H1 (cell line): Measurements from ENCODE around the gene GNB1L. TPM values are rescaled to one million over a fixed set of nuclear protein-coding genes. Genes with fewer than 3 reads are reported as not detected.

ENCODE experiments used
- CTCF ChIA-PET: fragments of 300-600 bp; sonication (Branson Sonifier 250); formaldehyde crosslinking; loops from one replicate; lab custom pipeline; 2021; ENCODE audit not compliant: partially characterized antibody; lab: Charles Lee
- POLR2A ChIA-PET: fragments of 300-600 bp; sonication (Branson Sonifier 250); formaldehyde crosslinking; loops from one replicate; lab custom pipeline; 2021; ENCODE audit warnings: inconsistent platforms; ENCODE audit not compliant: partially characterized antibody; lab: Charles Lee
- DNase-seq, 2 experiments: peaks; one replicate each; pipeline versions ENCODE4 v3.0.0 to v3.0.0-alpha.2; 2010 to 2022; ENCODE audit warnings: low spot score in 2 of 2, low read depth in 1 of 2, mixed read lengths in 1 of 2
- FAIRE-seq: peaks from 2 replicates; lab custom pipeline; 2011; peaks lifted over from hg19 to GRCh38; lab: Jason Lieb, UNC
- H2AFZ ChIP-seq: 2 replicates; pipeline ENCODE4 v1.8.1; 2012; ENCODE audit warnings: low read length, inconsistent platforms
- H2AK5ac ChIP-seq: 2 replicates; pipeline ENCODE4 v1.6.1; 2013; ENCODE audit warnings: low read depth, low read length
- H2BK120ac ChIP-seq: replicated peaks from 2 replicates; pipeline ENCODE3; 2013; ENCODE audit warnings: low read depth, low read length, inconsistent platforms
- H2BK12ac ChIP-seq: 2 replicates; pipeline ENCODE4 v1.6.1; 2013; ENCODE audit warnings: low read depth, low read length
- H2BK15ac ChIP-seq: 2 replicates; pipeline ENCODE4 v1.6.1; 2013; ENCODE audit warnings: low read length
- H2BK20ac ChIP-seq: 2 replicates; pipeline ENCODE4 v1.6.1; 2013; ENCODE audit warnings: low read length
- H2BK5ac ChIP-seq: 2 replicates; pipeline ENCODE4 v1.6.1; 2013; ENCODE audit warnings: low read depth, low read length
- H3K14ac ChIP-seq: 2 replicates; pipeline ENCODE4 v1.6.1; 2013; ENCODE audit warnings: inconsistent platforms; ENCODE audit not compliant: insufficient read length
- H3K18ac ChIP-seq: 2 replicates; pipeline ENCODE4 v1.6.1; 2013; ENCODE audit warnings: low read length; ENCODE audit errors: extremely low read depth
- H3K23ac ChIP-seq: 2 replicates; pipeline ENCODE4 v1.6.1; 2013; ENCODE audit warnings: inconsistent platforms; ENCODE audit not compliant: insufficient read length
- H3K23me2 ChIP-seq: 2 replicates; pipeline ENCODE4 v1.6.1; 2013; ENCODE audit warnings: low read depth, low read length
- H3K27ac ChIP-seq: 2 replicates; pipeline ENCODE4 v1.6.1; 2011; ENCODE audit warnings: low read depth, low read length, inconsistent platforms
- H3K27me3 ChIP-seq, 4 experiments: replicated peaks in 1 of 4; 1 replicate in 1 of 4; 2 replicates in 3 of 4; pipeline versions ENCODE4 v1.6.1 to v1.8.1; 2011 to 2013; ENCODE audit warnings: low read length in 3 of 4, mild to moderate bottlenecking in 3 of 4, inconsistent platforms in 2 of 4, mixed read lengths in 2 of 4, moderate library complexity in 1 of 4; ENCODE audit not compliant: control insufficient read depth in 3 of 4, insufficient read depth in 3 of 4; ENCODE audit errors: extremely low read depth in 1 of 4
- H3K36me3 ChIP-seq, 4 experiments: 2 replicates each; pipeline versions ENCODE4 v1.6.1 to v1.8.1; 2011 to 2013; ENCODE audit warnings: mild to moderate bottlenecking in 4 of 4, low read length in 3 of 4, moderate library complexity in 2 of 4, control low read depth in 1 of 4, inconsistent platforms in 1 of 4; ENCODE audit not compliant: insufficient read depth in 4 of 4, control insufficient read depth in 2 of 4
- H3K4ac ChIP-seq: replicated peaks from 2 replicates; pipeline ENCODE3; 2013; ENCODE audit warnings: low read length, low read depth, mixed read lengths, inconsistent platforms; ENCODE audit not compliant: insufficient read length
- H3K4me1 ChIP-seq, 4 experiments: replicated peaks in 1 of 4; 1 replicate in 1 of 4; 2 replicates in 3 of 4; pipeline versions ENCODE4 v1.6.1 to v1.8.1; 2011 to 2013; ENCODE audit warnings: low read length in 3 of 4, inconsistent platforms in 2 of 4, mixed read lengths in 1 of 4; ENCODE audit not compliant: insufficient read depth in 4 of 4, control insufficient read depth in 3 of 4
- H3K4me2 ChIP-seq, 2 experiments: 2 replicates each; pipeline versions ENCODE4 v1.6.1 to v1.8.1; 2011 to 2013; ENCODE audit warnings: low read depth in 2 of 2, low read length in 2 of 2, control low read depth in 1 of 2, inconsistent platforms in 1 of 2, mild to moderate bottlenecking in 1 of 2; ENCODE audit not compliant: insufficient read depth in 1 of 2
- H3K4me3 ChIP-seq, 4 experiments: fragments of 200-600, 300-600 bp in 1 of 4; sonication (generic), shearing (Covaris generic), sonication (Bioruptor Twin) in 1 of 4; 2 replicates each; pipeline versions ENCODE4 v1.5.1 to v1.8.1; 2011 to 2016; ENCODE audit warnings: low read length in 4 of 4, low read depth in 3 of 4, control low read depth in 2 of 4, inconsistent platforms in 2 of 4, mild to moderate bottlenecking in 2 of 4, mixed read lengths in 1 of 4, moderate library complexity in 1 of 4; ENCODE audit not compliant: insufficient read depth in 2 of 4; ENCODE audit errors: extremely low read depth in 1 of 4
- H3K56ac ChIP-seq: replicated peaks from 2 replicates; pipeline ENCODE3; 2013; ENCODE audit warnings: low read depth, mild to moderate bottlenecking, mixed read lengths, low read length, inconsistent platforms; ENCODE audit not compliant: insufficient read length
- H3K79me1 ChIP-seq: 2 replicates; pipeline ENCODE4 v1.6.1; 2013; ENCODE audit warnings: low read depth, low read length, control low read depth
- H3K79me2 ChIP-seq, 2 experiments: 2 replicates each; pipeline versions ENCODE4 v1.6.1 to v1.8.1; 2012 to 2013; ENCODE audit warnings: low read length in 2 of 2, mild to moderate bottlenecking in 2 of 2, inconsistent platforms in 1 of 2; ENCODE audit not compliant: insufficient read depth in 2 of 2, control insufficient read depth in 1 of 2
- H3K9ac ChIP-seq, 4 experiments: replicated peaks in 1 of 4; 1 replicate in 1 of 4; 2 replicates in 3 of 4; pipeline versions ENCODE4 v1.6.1 to v1.8.1; 2011 to 2013; ENCODE audit warnings: low read depth in 3 of 4, low read length in 3 of 4, control low read depth in 2 of 4, mild to moderate bottlenecking in 2 of 4, moderate library complexity in 2 of 4, inconsistent platforms in 1 of 4; ENCODE audit errors: extremely low read depth in 1 of 4
- H3K9me3 ChIP-seq, 2 experiments: 2 replicates each; pipeline versions ENCODE4 v1.6.1 to v1.8.1; 2012 to 2013; ENCODE audit warnings: mild to moderate bottlenecking in 2 of 2, moderate library complexity in 2 of 2, control low read depth in 1 of 2, inconsistent platforms in 1 of 2, low read depth in 1 of 2, low read length in 1 of 2, mixed read lengths in 1 of 2; ENCODE audit not compliant: insufficient read depth in 2 of 2
- H4K20me1 ChIP-seq, 2 experiments: replicated peaks in 1 of 2; 2 replicates each; pipeline versions ENCODE3 to v1.8.1; 2011 to 2013; ENCODE audit warnings: inconsistent platforms in 2 of 2, low read length in 2 of 2, mild to moderate bottlenecking in 1 of 2; ENCODE audit not compliant: insufficient read depth in 2 of 2, control insufficient read depth in 1 of 2
- H4K5ac ChIP-seq: 2 replicates; pipeline ENCODE4 v1.6.1; 2013; ENCODE audit warnings: low read length, low read depth, mixed read lengths, inconsistent platforms; ENCODE audit not compliant: insufficient read length
- H4K8ac ChIP-seq: 2 replicates; pipeline ENCODE4 v1.8.0; 2013; ENCODE audit warnings: mild to moderate bottlenecking, moderate library complexity, low read length, inconsistent platforms; ENCODE audit not compliant: insufficient read depth; ENCODE audit errors: extremely low read depth
- H4K91ac ChIP-seq: replicated peaks from 2 replicates; pipeline ENCODE3; 2013; ENCODE audit warnings: low read length, mixed read lengths, inconsistent platforms; ENCODE audit not compliant: insufficient read length
- BACH1 ChIP-seq: IDR thresholded peaks from 2 replicates; pipeline ENCODE4 v1.6.1; 2012; ENCODE audit warnings: low read length, improper control_type of control experiment
- SUZ12 ChIP-seq: fragments of 200-600 bp; sonication (generic); IDR thresholded peaks from 2 replicates; pipeline ENCODE4 v1.6.1; 2012; ENCODE audit warnings: mild to moderate bottlenecking, inconsistent platforms, low read length, moderate library complexity, mixed read lengths
- WGBS, 2 experiments: shearing (Covaris generic) in 1 of 2; methylation state at CpG; one replicate each; pipeline versions ENCODE4 v1.1.6 to v1.1.7; 2013 to 2015; ENCODE audit warnings: low lambda C conversion rate in 2 of 2, mixed read lengths in 2 of 2, inconsistent platforms in 1 of 2, low coverage in 1 of 2, missing lambda C conversion rate in 1 of 2; ENCODE audit not compliant: insufficient replicate concordance in 2 of 2, insufficient coverage in 1 of 2, insufficient read length in 1 of 2; ENCODE audit errors: extremely low coverage in 1 of 2, missing lambda C conversion rate in 1 of 2; 5-methylcytosine and 5-hydroxymethylcytosine counted together
- polyA plus RNA-seq, 7 experiments: library from polyadenylated mRNA; depleted of rRNA in 3 of 7; stranded (reverse) in 5 of 7; unstranded in 2 of 7; fragments of >200 nt in 5 of 7; fragments of 200-250 nt in 2 of 7; gene quantifications; 1 replicate in 5 of 7; 2 replicates in 1 of 7; 4 replicates in 1 of 7; pipeline versions ENCODE4 v1.2.1 to v1.2.3, GENCODE V29; 2011 to 2013; ENCODE audit warnings: missing spikeins in 2 of 7, mixed read lengths in 2 of 7
- total RNA-seq: library from RNA; stranded (reverse); fragmentation: NEBNext Ultra II Directional; extraction: Animal tissue kit (Norgen Biotek cat#: 25700); gene quantifications from 2 replicates; pipeline ENCODE4 v1.2.1, GENCODE V29; 2021
- TF ChIP-seq, protein P1 (sequence below), 3 experiments: IDR thresholded peaks; 1 replicate in 2 of 3; 2 replicates in 1 of 3; pipeline versions ENCODE4 v1.5.1 to v1.6.1; 2011; ENCODE audit warnings: low read length in 3 of 3, mild to moderate bottlenecking in 3 of 3, inconsistent platforms in 2 of 3, low read depth in 1 of 3, moderate library complexity in 1 of 3; ENCODE audit not compliant: insufficient read depth in 1 of 3; ENCODE audit errors: control extremely low read depth in 1 of 3

The GNB1L gene
- total and polyA plus RNA-seq, 2 of the 8 experiments (the other 6 are each of a cell fraction or from before 2014, with no cell fraction given), result 14.0 to 15.6 TPM

GRCh38 chr22:19734837-19735382, 119.8 kb downstream of the GNB1L start:
- FAIRE-seq (no peak), DNase-seq (no peak)
- Histone ChIP-seq H4K20me1 (peaks cover 0 to 6% of the 10 kb centered on the region in 2 experiments), H2BK20ac (no peak overlapping the region), H3K27ac (no peak overlapping the region), H3K18ac (no peak overlapping the region), H2BK120ac (no peak overlapping the region), H2BK15ac (no peak overlapping the region), H3K9me3 (no peaks in the 10 kb centered on the region), H2AFZ (no peak overlapping the region), H4K8ac (no peak overlapping the region), H3K23ac (no peak overlapping the region), H3K79me2 (no peaks in the 10 kb centered on the region), H3K4me3 (no peak overlapping the region), H3K36me3 (no peaks in the 10 kb centered on the region), H3K14ac (no peak overlapping the region), H2BK12ac (no peak overlapping the region), H2BK5ac (no peak overlapping the region), H3K56ac (no peak overlapping the region), H2AK5ac (0 out of 2 replicates have a peak overlapping the region, but pooled peaks have one; percentile 39), H4K5ac (no peak overlapping the region), H3K23me2 (no peaks in the 10 kb centered on the region), H4K91ac (no peak overlapping the region), H3K79me1 (no peaks in the 10 kb centered on the region), H3K27me3 (peaks cover 0 to 5% (median 1%) of the 10 kb centered on the region in 4 experiments; a peak in 3 of 7 replicates), H3K9ac (no peak overlapping the region), H3K4ac (no peak overlapping the region), H3K4me2 (no peak overlapping the region), H3K4me1 (peaks cover 0 to 17% (median 7%) of the 10 kb centered on the region in 4 experiments; a peak in 5 of 7 replicates)
- CTCF ChIA-PET, result interaction anchor here (1.0 to 7.0 kb wide), 3 partner anchors 19 to 180 kb away, joined by 3 to 145 read pairs (median 3); no protein-coding TSS in a partner anchor
- WGBS, 2 experiments, result 88% methylated on average over 5 of the region's 5 CpGs; no CpG with 5 or more reads in 1 of the 2 experiments
- POLR2A ChIA-PET, result no interaction called here
- no peak for TF ChIP-seq SUZ12
- TF ChIP-seq BACH1, result no peak
- TF ChIP-seq, protein P1, sequence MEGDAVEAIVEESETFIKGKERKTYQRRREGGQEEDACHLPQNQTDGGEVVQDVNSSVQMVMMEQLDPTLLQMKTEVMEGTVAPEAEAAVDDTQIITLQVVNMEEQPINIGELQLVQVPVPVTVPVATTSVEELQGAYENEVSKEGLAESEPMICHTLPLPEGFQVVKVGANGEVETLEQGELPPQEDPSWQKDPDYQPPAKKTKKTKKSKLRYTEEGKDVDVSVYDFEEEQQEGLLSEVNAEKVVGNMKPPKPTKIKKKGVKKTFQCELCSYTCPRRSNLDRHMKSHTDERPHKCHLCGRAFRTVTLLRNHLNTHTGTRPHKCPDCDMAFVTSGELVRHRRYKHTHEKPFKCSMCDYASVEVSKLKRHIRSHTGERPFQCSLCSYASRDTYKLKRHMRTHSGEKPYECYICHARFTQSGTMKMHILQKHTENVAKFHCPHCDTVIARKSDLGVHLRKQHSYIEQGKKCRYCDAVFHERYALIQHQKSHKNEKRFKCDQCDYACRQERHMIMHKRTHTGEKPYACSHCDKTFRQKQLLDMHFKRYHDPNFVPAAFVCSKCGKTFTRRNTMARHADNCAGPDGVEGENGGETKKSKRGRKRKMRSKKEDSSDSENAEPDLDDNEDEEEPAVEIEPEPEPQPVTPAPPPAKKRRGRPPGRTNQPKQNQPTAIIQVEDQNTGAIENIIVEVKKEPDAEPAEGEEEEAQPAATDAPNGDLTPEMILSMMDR (IDR thresholded peaks at IDR 0.05; ENCODE audit: control extremely low read depth in 1 of 3, insufficient read depth in 1 of 3, low read depth in 1 of 3, low read length in 3 of 3), result no peak
